ENCODE measurements around the gene SCP2.

Gene SCP2

GRCh38 chr1:53086491-53087070 is 159.5 kb downstream of the SCP2 start:
- DNase-seq (ENCODE audit: low spot score): no peak
- H3K23ac ChIP-seq (ENCODE audit: low read depth, low read length, poor library complexity): peak overlapping the region; percentile 1
- no peak overlapping the region for H2BK5ac ChIP-seq (ENCODE audit: low read length)
- no peak overlapping the region for H3K14ac ChIP-seq (ENCODE audit: low read length)
- H4K8ac ChIP-seq (ENCODE audit: low read depth, low read length): no peak overlapping the region
- peak overlapping the region; percentile 67 for H2BK15ac ChIP-seq (ENCODE audit: low read length)
- H3K27ac ChIP-seq (replicated peaks; ENCODE audit: low read length): no peak overlapping the region
- peaks cover 0 to 46% (median 0%) of the 10 kb centered on the region in 3 experiments for H3K27me3 ChIP-seq (ENCODE audit: control insufficient read depth in 3 of 3, insufficient read depth in 3 of 3, low read depth in 1 of 3, low read length in 3 of 3)
- peak overlapping the region; percentile 26 for H2BK120ac ChIP-seq (ENCODE audit: low read depth, low read length)
- peak overlapping the region; percentile 26 for H3K9ac ChIP-seq (ENCODE audit: low read depth, low read length, poor library complexity)
- no peak overlapping the region for H3K4ac ChIP-seq (ENCODE audit: low read length)
- peaks cover 0 to 18% of the 10 kb centered on the region in 2 donors for H3K4me1 ChIP-seq (ENCODE audit: control insufficient read depth in 2 of 2, insufficient read depth in 1 of 2, low read depth in 1 of 2, low read length in 2 of 2)
- no peak overlapping the region for H3K4me3 ChIP-seq (ENCODE audit: low read length in 2 of 2)
- H3K36me3 ChIP-seq (replicated peaks in 1 of 2; ENCODE audit: control insufficient read depth in 2 of 2, insufficient read depth in 2 of 2, low read length in 2 of 2): no peaks in the 10 kb centered on the region
- no peaks in the 10 kb centered on the region for H3K79me1 ChIP-seq (ENCODE audit: low read depth, low read length)
- H2BK12ac ChIP-seq (ENCODE audit: low read length): peak overlapping the region; percentile 68
- H3K9me3 ChIP-seq (replicated peaks in 1 of 2; ENCODE audit: control insufficient read depth in 2 of 2, insufficient read depth in 1 of 2, low read depth in 1 of 2, low read length in 2 of 2): peaks cover 0 to 2% of the 10 kb centered on the region in 2 donors
- no peak overlapping the region for H3K4me2 ChIP-seq (ENCODE audit: insufficient read depth, low read length, poor library complexity, severe bottlenecking)
- H3K18ac ChIP-seq (ENCODE audit: low read length): peak overlapping the region; percentile 55
- no peak overlapping the region for H2AFZ ChIP-seq (ENCODE audit: low read length)
- H2AK5ac ChIP-seq (ENCODE audit: low read depth, low read length): peak overlapping the region; percentile 11
- WGBS, 2 donors (ENCODE audit: extremely low coverage in 2 of 2, insufficient read length in 2 of 2, insufficient replicate concordance in 1 of 2): no CpG with 5 or more reads among the region's 4 CpGs
- H4K91ac ChIP-seq (ENCODE audit: low read depth, low read length, poor library complexity): no peak overlapping the region

DNA sequence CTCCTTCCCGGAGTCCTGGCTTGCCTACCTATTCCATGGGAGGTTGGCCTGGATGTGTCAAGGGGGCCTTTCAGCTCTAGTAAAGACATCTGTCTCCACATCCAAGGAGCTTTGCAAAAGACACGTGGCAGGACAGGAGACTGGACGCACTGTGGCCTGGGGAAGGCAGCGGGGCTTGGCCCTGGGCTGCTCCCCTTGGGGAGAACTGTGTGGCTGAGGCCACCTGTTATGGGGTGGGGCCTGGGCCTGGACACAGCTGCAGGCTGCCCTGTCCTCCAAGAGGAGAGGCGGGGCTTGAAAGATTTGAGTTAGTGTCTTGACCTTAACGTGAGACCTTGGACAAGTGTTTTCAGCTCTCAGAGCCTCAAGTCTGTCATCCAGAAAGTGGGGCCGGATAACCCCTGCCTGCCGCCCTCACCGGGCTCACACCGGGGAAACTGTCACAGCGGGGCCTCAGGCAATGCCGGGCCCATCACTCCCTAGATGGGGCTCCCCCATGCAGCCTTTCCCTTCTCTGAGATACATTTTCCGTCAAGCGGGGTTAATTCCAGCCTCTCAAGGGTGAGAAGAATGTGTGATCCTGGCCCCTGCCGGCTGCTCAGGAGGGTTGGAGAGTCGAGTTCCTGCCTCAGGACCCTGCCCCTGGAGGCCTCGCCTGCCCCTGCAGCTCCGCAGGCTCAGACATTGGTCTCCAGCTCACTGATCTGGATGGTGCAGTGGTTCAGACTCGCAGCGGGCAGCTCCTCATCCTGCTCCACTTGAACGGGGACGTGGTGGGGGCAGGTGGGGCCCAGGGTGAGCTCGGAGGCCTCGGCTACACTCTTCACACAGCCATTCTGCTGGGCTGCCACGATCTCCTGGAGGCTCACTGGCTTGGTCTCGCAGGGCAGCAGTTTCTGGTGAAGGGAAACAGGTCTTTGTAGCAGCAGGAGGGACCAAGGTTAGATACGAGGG is 160.5 kb downstream of the SCP2 start:
- H3K27ac ChIP-seq (replicated peaks; ENCODE audit: low read length): no peak overlapping the region
- no peak for DNase-seq (ENCODE audit: low spot score)
- H3K18ac ChIP-seq (ENCODE audit: low read length): peak overlapping the region; percentile 31
- no peaks in the 10 kb centered on the region for H3K36me3 ChIP-seq (replicated peaks in 1 of 2; ENCODE audit: control insufficient read depth in 2 of 2, insufficient read depth in 2 of 2, low read length in 2 of 2)
- no peak overlapping the region for H3K4ac ChIP-seq (ENCODE audit: low read length)
- H4K8ac ChIP-seq (ENCODE audit: low read depth, low read length): no peak overlapping the region
- H2AFZ ChIP-seq (ENCODE audit: low read length): peak overlapping the region; percentile 61
- H2BK5ac ChIP-seq (ENCODE audit: low read length): no peak overlapping the region
- H3K9ac ChIP-seq (ENCODE audit: low read depth, low read length, poor library complexity): no peak overlapping the region
- WGBS, 2 donors (ENCODE audit: extremely low coverage in 2 of 2, insufficient read length in 2 of 2, insufficient replicate concordance in 1 of 2): no CpG with 5 or more reads among the region's 27 CpGs
- H3K23ac ChIP-seq (ENCODE audit: low read depth, low read length, poor library complexity): no peak overlapping the region
- H3K4me3 ChIP-seq (ENCODE audit: low read length in 2 of 2): no peak overlapping the region
- no peak overlapping the region for H2BK15ac ChIP-seq (ENCODE audit: low read length)
- no peak overlapping the region for H3K4me2 ChIP-seq (ENCODE audit: insufficient read depth, low read length, poor library complexity, severe bottlenecking)
- H2BK12ac ChIP-seq (ENCODE audit: low read length): no peak overlapping the region
- peak overlapping the region; percentile 3 for H2AK5ac ChIP-seq (ENCODE audit: low read depth, low read length)
- peaks cover 0 to 49% (median 0%) of the 10 kb centered on the region in 3 experiments for H3K27me3 ChIP-seq (ENCODE audit: control insufficient read depth in 3 of 3, insufficient read depth in 3 of 3, low read depth in 1 of 3, low read length in 3 of 3)
- no peak overlapping the region for H2BK120ac ChIP-seq (ENCODE audit: low read depth, low read length)
- no peak overlapping the region for H4K91ac ChIP-seq (ENCODE audit: low read depth, low read length, poor library complexity)
- peaks cover 0 to 2% of the 10 kb centered on the region in 2 donors for H3K9me3 ChIP-seq (replicated peaks in 1 of 2; ENCODE audit: control insufficient read depth in 2 of 2, insufficient read depth in 1 of 2, low read depth in 1 of 2, low read length in 2 of 2)
- H3K14ac ChIP-seq (ENCODE audit: low read length): no peak overlapping the region
- no peaks in the 10 kb centered on the region for H3K79me1 ChIP-seq (ENCODE audit: low read depth, low read length)
- H3K4me1 ChIP-seq (ENCODE audit: control insufficient read depth in 2 of 2, insufficient read depth in 1 of 2, low read depth in 1 of 2, low read length in 2 of 2): peaks cover 0 to 10% of the 10 kb centered on the region in 2 donors

- Histone ChIP-seq H2AFZ (ENCODE audit: low read length) (no peak overlapping the region), H3K4me2 (ENCODE audit: insufficient read depth, low read length, poor library complexity, severe bottlenecking) (no peak overlapping the region), H3K4ac (ENCODE audit: low read length) (no peak overlapping the region), H4K91ac (ENCODE audit: low read depth, low read length, poor library complexity) (no peak overlapping the region), H2BK15ac (ENCODE audit: low read length) (no peak overlapping the region), H2AK5ac (ENCODE audit: low read depth, low read length) (no peak overlapping the region), H3K9ac (ENCODE audit: low read depth, low read length, poor library complexity) (no peak overlapping the region), H3K79me1 (ENCODE audit: low read depth, low read length) (no peaks in the 10 kb centered on the region), H3K23ac (ENCODE audit: low read depth, low read length, poor library complexity) (peak overlapping the region; percentile 83), H3K4me1 (ENCODE audit: control insufficient read depth in 2 of 2, insufficient read depth in 1 of 2, low read depth in 1 of 2, low read length in 2 of 2) (peaks cover 0 to 7% of the 10 kb centered on the region in 2 donors), H4K8ac (ENCODE audit: low read depth, low read length) (no peak overlapping the region), H3K27ac (replicated peaks; ENCODE audit: low read length) (no peak overlapping the region), H2BK120ac (ENCODE audit: low read depth, low read length) (no peak overlapping the region), H3K18ac (ENCODE audit: low read length) (peak overlapping the region; percentile 15), H3K36me3 (replicated peaks in 1 of 2; ENCODE audit: control insufficient read depth in 2 of 2, insufficient read depth in 2 of 2, low read length in 2 of 2) (no peaks in the 10 kb centered on the region), H2BK12ac (ENCODE audit: low read length) (no peak overlapping the region), H3K27me3 (ENCODE audit: control insufficient read depth in 3 of 3, insufficient read depth in 3 of 3, low read depth in 1 of 3, low read length in 3 of 3) (peaks cover 0 to 44% (median 0%) of the 10 kb centered on the region in 3 experiments), H2BK5ac (ENCODE audit: low read length) (no peak overlapping the region), H3K4me3 (ENCODE audit: low read length in 2 of 2) (no peak overlapping the region), H3K9me3 (replicated peaks in 1 of 2; ENCODE audit: control insufficient read depth in 2 of 2, insufficient read depth in 1 of 2, low read depth in 1 of 2, low read length in 2 of 2) (peaks cover 0 to 2% of the 10 kb centered on the region in 2 donors), H3K14ac (ENCODE audit: low read length) (no peak overlapping the region)
- WGBS, 2 donors (ENCODE audit: extremely low coverage in 2 of 2, insufficient read length in 2 of 2, insufficient replicate concordance in 1 of 2): no CpG with 5 or more reads among the region's 19 CpGs
- no peak for DNase-seq (ENCODE audit: low spot score)
Measured at GRCh38 chr1:53088616-53089300, 161.7 kb downstream of the SCP2 start.

Data from neuronal stem cell (in vitro differentiated cells).